ENCODE results near the gene PPP1R13B. TPM values are rescaled to one million over a fixed set of nuclear protein-coding genes. Genes with fewer than 3 reads are reported as not detected.

Gene PPP1R13B
- total RNA-seq, 4 donors from 2014 or later: 10.4 to 24.6 (median 11.8) TPM

DNA sequence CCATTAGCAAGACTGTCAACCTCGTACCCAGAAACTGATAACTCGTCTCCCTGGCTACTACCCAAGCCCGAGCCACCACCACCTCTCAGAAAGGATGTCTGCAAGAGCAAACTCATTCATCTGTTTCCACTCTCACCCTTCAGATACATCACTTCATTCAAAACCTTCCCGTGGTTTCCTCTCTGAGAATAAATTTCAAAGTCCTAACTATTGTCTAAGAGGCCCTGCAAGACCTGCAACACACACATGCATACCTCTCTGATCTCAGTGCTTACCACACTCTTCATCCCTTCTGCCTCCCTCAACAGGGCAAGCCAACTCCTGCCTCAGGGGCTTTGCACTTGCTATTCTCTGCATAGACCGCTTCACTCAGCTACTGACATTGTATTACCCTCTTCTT lies 40.6 kb downstream of the PPP1R13B start:
- intact Hi-C loops (cut with DNase I; ENCODE audit: low total_unique reads) (no loop called here), in situ Hi-C loops (cut with MboI; ENCODE audit: low sequenced_read_pairs in 4 of 4) (loop anchor here (5.0 to 10.0 kb wide), 4 partner anchors 105 to 178 kb away; no protein-coding TSS in a partner anchor)
- no peaks in the 10 kb centered on the region for H3K9me3 ChIP-seq
- no peaks in the 10 kb centered on the region for H3K27me3 ChIP-seq
- TF ChIP-seq, protein P1, sequence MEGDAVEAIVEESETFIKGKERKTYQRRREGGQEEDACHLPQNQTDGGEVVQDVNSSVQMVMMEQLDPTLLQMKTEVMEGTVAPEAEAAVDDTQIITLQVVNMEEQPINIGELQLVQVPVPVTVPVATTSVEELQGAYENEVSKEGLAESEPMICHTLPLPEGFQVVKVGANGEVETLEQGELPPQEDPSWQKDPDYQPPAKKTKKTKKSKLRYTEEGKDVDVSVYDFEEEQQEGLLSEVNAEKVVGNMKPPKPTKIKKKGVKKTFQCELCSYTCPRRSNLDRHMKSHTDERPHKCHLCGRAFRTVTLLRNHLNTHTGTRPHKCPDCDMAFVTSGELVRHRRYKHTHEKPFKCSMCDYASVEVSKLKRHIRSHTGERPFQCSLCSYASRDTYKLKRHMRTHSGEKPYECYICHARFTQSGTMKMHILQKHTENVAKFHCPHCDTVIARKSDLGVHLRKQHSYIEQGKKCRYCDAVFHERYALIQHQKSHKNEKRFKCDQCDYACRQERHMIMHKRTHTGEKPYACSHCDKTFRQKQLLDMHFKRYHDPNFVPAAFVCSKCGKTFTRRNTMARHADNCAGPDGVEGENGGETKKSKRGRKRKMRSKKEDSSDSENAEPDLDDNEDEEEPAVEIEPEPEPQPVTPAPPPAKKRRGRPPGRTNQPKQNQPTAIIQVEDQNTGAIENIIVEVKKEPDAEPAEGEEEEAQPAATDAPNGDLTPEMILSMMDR (IDR thresholded peaks at IDR 0.05 in 4 of 5, conservative IDR thresholded peaks at IDR 0.05 in 1 of 5): no peak
- no peak for TF ChIP-seq POLR2A (IDR thresholded peaks at IDR 0.05)
- ATAC-seq (no peak), DNase-seq (no peak)
- no peak overlapping the region for H3K4me3 ChIP-seq
- H3K4me1 ChIP-seq: peaks cover 0 to 5% of the 10 kb centered on the region in 2 donors
- H3K27ac ChIP-seq: no peak overlapping the region
- H3K36me3 ChIP-seq: no peaks in the 10 kb centered on the region

DNA sequence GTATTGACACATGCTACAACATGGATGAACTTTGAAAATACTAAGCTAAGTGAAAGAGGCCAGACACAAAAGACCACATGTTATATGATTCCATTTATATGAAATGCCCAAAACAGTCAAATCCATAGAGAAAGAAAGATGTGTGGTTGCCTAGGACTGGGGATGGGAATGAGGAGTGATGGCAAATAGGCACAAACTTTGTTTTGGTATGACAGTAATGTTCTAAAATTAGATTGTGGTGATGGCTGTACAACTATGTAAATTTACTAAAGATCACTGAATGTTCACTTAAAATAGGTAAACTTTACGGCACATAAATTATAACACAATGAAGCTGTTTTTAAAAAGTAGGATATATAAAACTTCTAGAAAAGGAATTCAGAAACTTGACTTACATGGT lies 41.7 kb downstream of the PPP1R13B start:
- in situ Hi-C loops (cut with MboI; ENCODE audit: low sequenced_read_pairs in 4 of 4) (loop anchor here (5.0 to 10.0 kb wide), 4 partner anchors 107 to 179 kb away; no protein-coding TSS in a partner anchor), intact Hi-C loops (cut with DNase I; ENCODE audit: low total_unique reads) (no loop called here)
- peaks cover 0 to 5% of the 10 kb centered on the region in 2 donors for H3K4me1 ChIP-seq
- no peaks in the 10 kb centered on the region for H3K9me3 ChIP-seq
- H3K27me3 ChIP-seq: no peaks in the 10 kb centered on the region
- TF ChIP-seq, protein P1 (IDR thresholded peaks at IDR 0.05 in 4 of 5, conservative IDR thresholded peaks at IDR 0.05 in 1 of 5): no peak
- no peak for TF ChIP-seq POLR2A (IDR thresholded peaks at IDR 0.05)
- no peak for DNase-seq
- H3K27ac ChIP-seq: no peak overlapping the region
- ATAC-seq: no peak
- no peaks in the 10 kb centered on the region for H3K36me3 ChIP-seq
- no peak overlapping the region for H3K4me3 ChIP-seq

GRCh38 chr14:103803661-103804060 lies 43.7 kb downstream of the PPP1R13B start:
- Histone ChIP-seq H3K36me3 (no peaks in the 10 kb centered on the region), H3K27me3 (no peaks in the 10 kb centered on the region), H3K4me1 (peaks cover 0 to 5% of the 10 kb centered on the region in 2 donors), H3K4me3 (no peak overlapping the region), H3K27ac (no peak overlapping the region), H3K9me3 (no peaks in the 10 kb centered on the region)
- TF ChIP-seq, protein P1 (IDR thresholded peaks at IDR 0.05 in 4 of 5, conservative IDR thresholded peaks at IDR 0.05 in 1 of 5): no peak
- no peak for TF ChIP-seq POLR2A (IDR thresholded peaks at IDR 0.05)
- DNase-seq (no peak), ATAC-seq (no peak)
- in situ Hi-C loops (cut with MboI; ENCODE audit: low sequenced_read_pairs in 4 of 4): loop anchor here in 1 of 4 donors (10.0 kb wide), 1 partner anchor 181 kb away; no protein-coding TSS in a partner anchor
- intact Hi-C loops (cut with DNase I; ENCODE audit: low total_unique reads): no loop called here

DNA sequence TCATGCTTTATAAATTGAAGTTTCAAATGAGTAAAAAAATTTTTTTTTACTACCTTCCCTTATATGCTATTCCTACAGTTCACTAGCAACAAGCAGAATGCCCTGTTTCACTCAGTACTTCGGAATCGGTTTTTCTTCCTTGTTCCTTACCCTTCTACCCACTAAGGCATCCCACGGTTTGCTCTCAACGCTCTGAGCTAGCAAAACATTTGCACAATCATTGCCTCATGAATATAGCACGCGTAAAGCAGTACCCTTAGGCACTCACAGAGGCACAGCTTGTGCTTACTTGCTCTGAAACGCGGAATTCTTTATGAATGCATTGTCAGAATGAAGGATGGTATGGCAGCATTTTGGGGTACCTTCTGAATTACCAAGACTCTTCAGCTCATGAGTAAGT lies 45.0 kb downstream of the PPP1R13B start:
- H3K4me3 ChIP-seq: no peak overlapping the region

More for the DNA sequence above, 45.0 kb downstream of the PPP1R13B start:
- DNase-seq: no peak
- TF ChIP-seq POLR2A (IDR thresholded peaks at IDR 0.05): no peak
- TF ChIP-seq, protein P1 (IDR thresholded peaks at IDR 0.05 in 4 of 5, conservative IDR thresholded peaks at IDR 0.05 in 1 of 5): no peak
- peaks cover 0 to 5% of the 10 kb centered on the region in 2 donors for H3K4me1 ChIP-seq
- no peaks in the 10 kb centered on the region for H3K27me3 ChIP-seq
- H3K36me3 ChIP-seq: no peaks in the 10 kb centered on the region
- no peak for ATAC-seq
- in situ Hi-C loops (cut with MboI; ENCODE audit: low sequenced_read_pairs in 4 of 4): loop anchor here in 1 of 4 donors (10.0 kb wide), 1 partner anchor 182 kb away; no protein-coding TSS in a partner anchor
- intact Hi-C loops (cut with DNase I; ENCODE audit: low total_unique reads): no loop called here
- H3K9me3 ChIP-seq: no peaks in the 10 kb centered on the region
- H3K27ac ChIP-seq: no peak overlapping the region
